ENCODE results near the gene BLVRA.

BLVRA gene

DNA sequence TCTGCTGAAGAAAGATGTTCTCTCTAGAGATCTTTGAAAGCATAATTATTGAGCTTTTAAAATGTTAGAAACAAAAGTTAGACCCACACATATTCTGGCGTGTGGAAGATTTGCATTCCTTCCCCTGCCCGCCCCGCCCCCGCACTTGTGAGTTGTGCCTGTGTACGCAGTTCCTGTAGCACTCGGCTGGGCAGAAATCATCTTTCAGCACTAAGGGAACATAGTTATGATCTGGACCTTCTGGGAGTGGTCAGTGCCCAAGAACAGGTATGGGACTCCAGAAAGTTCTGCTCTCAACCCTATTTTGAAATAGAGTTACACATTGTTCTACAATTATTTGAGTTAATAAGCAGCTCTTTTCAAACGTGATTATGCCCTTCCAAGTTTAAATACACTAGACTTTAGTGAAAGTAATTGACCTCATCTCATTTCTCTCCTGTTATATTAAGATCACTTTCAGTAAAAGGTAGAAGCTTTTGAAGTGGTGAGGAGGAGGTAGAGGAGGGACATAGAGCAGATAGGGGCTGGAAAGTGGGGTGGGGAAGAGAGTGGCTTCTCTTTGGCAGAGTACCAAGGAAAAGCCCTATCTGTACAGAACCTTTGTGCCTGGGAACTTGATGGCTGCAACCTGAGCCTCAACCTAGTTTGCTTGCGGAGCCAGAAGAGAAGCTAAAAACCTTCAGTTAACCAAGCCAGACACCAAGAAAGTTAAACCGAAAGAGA is 5.7 kb downstream of the BLVRA start:
- no peak overlapping the region for H3K4me2 ChIP-seq (ENCODE audit: low read depth, low read length, poor library complexity, severe bottlenecking)
- H3F3A ChIP-seq (ENCODE audit: insufficient read depth), result no peaks in the 10 kb centered on the region
- no peak overlapping the region for H3K27ac ChIP-seq (ENCODE audit: low read depth, low read length)
- no peaks in the 10 kb centered on the region for H3K36me3 ChIP-seq (ENCODE audit: low read length)
- no peaks in the 10 kb centered on the region for H3K9me2 ChIP-seq (replicated peaks; ENCODE audit: insufficient read depth, low read length)
- no peaks in the 10 kb centered on the region for H3K79me2 ChIP-seq (ENCODE audit: insufficient read depth, low read length)
- no peaks in the 10 kb centered on the region for H3K9me3 ChIP-seq (ENCODE audit: insufficient read depth, low read length)
- H3K4me3 ChIP-seq (ENCODE audit: insufficient read depth, low read length, poor library complexity, severe bottlenecking), result no peak overlapping the region
- no peak overlapping the region for H2AFZ ChIP-seq (ENCODE audit: low read depth, low read length, severe bottlenecking)
- TF ChIP-seq EZH2phosphoT487 (conservative IDR thresholded peaks at IDR 0.05; ENCODE audit: low read length) (no peak), CTCF (IDR thresholded peaks at IDR 0.05; ENCODE audit: insufficient read depth, low read length, poor library complexity, severe bottlenecking) (no peak)
- no peaks in the 10 kb centered on the region for H3K27me3 ChIP-seq (ENCODE audit: low read length)
- no peak overlapping the region for H3K9ac ChIP-seq (ENCODE audit: low read length)
- no peaks in the 10 kb centered on the region for H4K20me1 ChIP-seq (ENCODE audit: low read depth, low read length)

GRCh38 chr7:43764807-43765491 is 6.5 kb downstream of the BLVRA start:
- Histone ChIP-seq H3K27ac (ENCODE audit: low read depth, low read length) (no peak overlapping the region), H3K79me2 (ENCODE audit: insufficient read depth, low read length) (no peaks in the 10 kb centered on the region), H4K20me1 (ENCODE audit: low read depth, low read length) (no peaks in the 10 kb centered on the region), H3K9me2 (replicated peaks; ENCODE audit: insufficient read depth, low read length) (no peaks in the 10 kb centered on the region), H3K36me3 (ENCODE audit: low read length) (no peaks in the 10 kb centered on the region), H3F3A (ENCODE audit: insufficient read depth) (no peaks in the 10 kb centered on the region), H3K9me3 (ENCODE audit: insufficient read depth, low read length) (no peaks in the 10 kb centered on the region), H3K27me3 (ENCODE audit: low read length) (no peaks in the 10 kb centered on the region), H3K4me2 (ENCODE audit: low read depth, low read length, poor library complexity, severe bottlenecking) (no peak overlapping the region), H2AFZ (ENCODE audit: low read depth, low read length, severe bottlenecking) (no peak overlapping the region), H3K4me3 (ENCODE audit: insufficient read depth, low read length, poor library complexity, severe bottlenecking) (no peak overlapping the region), H3K9ac (ENCODE audit: low read length) (no peak overlapping the region)
- TF ChIP-seq EZH2phosphoT487 (conservative IDR thresholded peaks at IDR 0.05; ENCODE audit: low read length) (no peak), CTCF (IDR thresholded peaks at IDR 0.05; ENCODE audit: insufficient read depth, low read length, poor library complexity, severe bottlenecking) (no peak)

DNA sequence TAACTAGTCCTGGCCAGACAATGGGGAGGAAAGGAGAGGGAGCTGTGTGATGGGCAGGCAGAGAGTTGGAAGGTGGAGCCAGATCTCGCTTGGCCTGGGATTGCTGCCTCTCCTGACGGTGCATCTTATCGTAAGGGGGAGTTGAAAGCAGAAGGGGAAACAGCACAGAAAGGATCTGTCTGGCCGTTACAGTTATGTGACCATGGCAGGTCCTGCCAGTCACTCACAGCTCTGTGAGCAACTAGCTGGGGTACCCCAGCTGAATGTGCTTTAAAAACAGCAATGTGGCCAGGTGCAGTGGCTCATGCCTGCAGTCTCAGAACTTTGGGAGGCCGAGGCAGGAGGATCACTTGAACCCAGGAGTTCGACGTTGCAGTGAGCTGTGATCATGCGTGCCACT is 8.1 kb downstream of the BLVRA start:
- Histone ChIP-seq H3K79me2 (ENCODE audit: insufficient read depth, low read length) (no peaks in the 10 kb centered on the region), H3F3A (ENCODE audit: insufficient read depth) (no peaks in the 10 kb centered on the region), H3K9me2 (replicated peaks; ENCODE audit: insufficient read depth, low read length) (no peaks in the 10 kb centered on the region), H3K27me3 (ENCODE audit: low read length) (no peaks in the 10 kb centered on the region), H3K4me3 (ENCODE audit: insufficient read depth, low read length, poor library complexity, severe bottlenecking) (no peak overlapping the region), H3K9me3 (ENCODE audit: insufficient read depth, low read length) (no peaks in the 10 kb centered on the region), H3K4me2 (ENCODE audit: low read depth, low read length, poor library complexity, severe bottlenecking) (no peak overlapping the region), H3K9ac (ENCODE audit: low read length) (no peak overlapping the region), H4K20me1 (ENCODE audit: low read depth, low read length) (no peaks in the 10 kb centered on the region), H3K27ac (ENCODE audit: low read depth, low read length) (no peak overlapping the region), H3K36me3 (ENCODE audit: low read length) (no peaks in the 10 kb centered on the region), H2AFZ (ENCODE audit: low read depth, low read length, severe bottlenecking) (no peak overlapping the region)
- TF ChIP-seq CTCF (IDR thresholded peaks at IDR 0.05; ENCODE audit: insufficient read depth, low read length, poor library complexity, severe bottlenecking) (no peak), EZH2phosphoT487 (conservative IDR thresholded peaks at IDR 0.05; ENCODE audit: low read length) (no peak)

Data from SU-DHL-6 (cell line).